Ovary (tissue), 9 donors: ENCODE measurements around the gene FHIP1A. TPM values are rescaled to one million over a fixed set of nuclear protein-coding genes. Genes with fewer than 3 reads are reported as not detected.

Source experiments
- DNase-seq, 5 donors: peaks; one replicate each; pipeline ENCODE4 v3.0.0-alpha.2; 2019 to 2020
- H3K27ac ChIP-seq, 2 donors: fragments of 200-600 bp; one replicate each; pipeline versions ENCODE4 v1.5.1 to v1.8.0; 2019 to 2022
- H3K27me3 ChIP-seq: fragments of 200-600 bp; one replicate; pipeline ENCODE4 v1.8.0; 2022
- H3K36me3 ChIP-seq: fragments of 200-600 bp; sonication (generic); one replicate; pipeline ENCODE4 v1.5.1; 2019
- H3K4me1 ChIP-seq: one replicate; pipeline ENCODE4 v1.8.1; 2013; ENCODE audit warnings: mild to moderate bottlenecking, moderate library complexity; ENCODE audit not compliant: insufficient read depth
- H3K4me3 ChIP-seq: fragments of 200-600 bp; sonication (generic); one replicate; pipeline ENCODE4 v1.5.1; 2017
- H3K9me3 ChIP-seq, 2 donors: fragments of 200-600 bp in 1 of 2; sonication (generic) in 1 of 2; one replicate each; pipeline versions ENCODE4 v1.5.1 to v1.8.1; 2013 to 2019; ENCODE audit warnings: mild to moderate bottlenecking in 1 of 2, moderate library complexity in 1 of 2
- CTCF ChIP-seq, 3 donors: fragments of 450-650 bp in 2 of 3; fragments of 200-600 bp in 1 of 3; IDR thresholded peaks; one replicate each; pipeline versions ENCODE4 v1.5.1 to v1.8.0; 2016 to 2022; ENCODE audit warnings: antibody characterized with exemption in 3 of 3, mild to moderate bottlenecking in 1 of 3
- EP300 ChIP-seq: sonication (generic); formaldehyde crosslinking; IDR thresholded peaks from one replicate; pipeline ENCODE4 v1.6.1; 2017; ENCODE audit warnings: antibody characterized with exemption
- POLR2A ChIP-seq: fragments of 450-650 bp; IDR thresholded peaks from one replicate; pipeline ENCODE4 v1.6.1; 2017; ENCODE audit warnings: antibody characterized with exemption, mild to moderate bottlenecking, moderate library complexity
- whole genome bisulfite sequencing, 3 donors: extraction: QIAGEN DNeasy Blood & Tissue Kit in 1 of 3; methylation state at CpG; one replicate each; pipeline versions ENCODE4 v1.1.5 to v1.1.7; 2013 to 2017; 5-methylcytosine and 5-hydroxymethylcytosine counted together
- intact Hi-C, 4 donors: fragments of 100-400 bp; cut with DNase I; formaldehyde crosslinking; loops; one replicate each; pipeline versions ENCODE4 v1.11.0 to v1.15.1; 2022 to 2023
- polyA plus RNA-seq, 2 donors: library from polyadenylated mRNA; stranded (reverse); fragments of 200-250 nt in 1 of 2; fragments of 350-450 nt in 1 of 2; fragmentation: Illumina TruSeq in 1 of 2; extraction: RNeasy Lipid Tissue Mini Kit (QIAGEN cat#74804) in 1 of 2; gene quantifications; one replicate each; pipeline ENCODE4 v1.2.3, GENCODE V29; 2013 to 2014
- total RNA-seq, 7 donors: library from RNA; depleted of rRNA in 2 of 7; stranded (reverse); fragments of >200 nt in 2 of 7; fragmentation: NEBNext Ultra II Directional in 3 of 7; extraction: Animal tissue kit (Norgen Biotek cat#: 25700) in 3 of 7; gene quantifications; one replicate each; pipeline versions ENCODE4 v1.1.0 to v1.2.4, GENCODE V29; 2016 to 2023
- donor health status: DM: no; HTN: no; CAD: no; lungs with moderate emphysema.
- donor health status: DM: no; HTN: no; CAD: no.
- donor health status: Bipolar disorder and iron deficiency.
- donor health status: DM: yes; HTN: yes; CAD: no.
- donor health status: DM: no; HTN: no; CAD: no.
- donor health status: DM: yes; HTN: yes; CAD: no.

The FHIP1A gene
- total and polyA plus RNA-seq, 9 donors = 0.77 to 14.2 (median 8.9) TPM

- no peaks in the 10 kb centered on the region for H3K9me3 ChIP-seq
- TF ChIP-seq CTCF (IDR thresholded peaks at IDR 0.05) = no peak
- H3K36me3 ChIP-seq = no peaks in the 10 kb centered on the region
- intact Hi-C loops = no loop called here
- H3K4me1 ChIP-seq = no peaks in the 10 kb centered on the region
- no peak for DNase-seq
- H3K27me3 ChIP-seq = no peaks in the 10 kb centered on the region
- H3K4me3 ChIP-seq = no peak overlapping the region
- H3K27ac ChIP-seq = no peak overlapping the region
Observed at GRCh38 chr4:151420250-151420807, 11.4 kb downstream of the FHIP1A start.

DNA sequence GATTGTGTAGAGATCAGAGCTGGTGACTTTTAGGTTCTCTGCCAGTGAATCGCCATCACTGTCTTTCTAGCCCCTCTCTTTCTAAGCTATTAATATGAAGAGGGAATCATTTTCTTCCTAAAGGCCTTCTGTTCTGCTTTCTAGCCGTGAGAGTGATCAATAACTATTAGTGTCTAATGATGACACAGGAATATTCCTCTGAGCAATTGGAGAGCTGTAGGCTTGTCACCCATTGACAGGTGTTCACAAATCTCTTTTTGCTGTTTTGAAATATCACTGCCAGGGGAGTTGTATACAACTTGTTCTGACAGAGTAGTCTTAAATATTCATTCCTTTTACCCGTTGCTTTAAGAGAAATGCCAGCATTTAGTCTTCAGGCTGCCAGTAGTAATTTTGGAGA lies 13.9 kb downstream of the FHIP1A start:
- Histone ChIP-seq H3K9me3 (no peaks in the 10 kb centered on the region), H3K27me3 (no peaks in the 10 kb centered on the region), H3K4me3 (no peak overlapping the region), H3K4me1 (no peaks in the 10 kb centered on the region), H3K27ac (no peak overlapping the region), H3K36me3 (no peaks in the 10 kb centered on the region)
- 74 to 84% (median 81%) methylated on average over 3 of the region's 3 CpGs for WGBS, 3 donors
- no peak for TF ChIP-seq CTCF (IDR thresholded peaks at IDR 0.05)
- TF ChIP-seq POLR2A = no peak
- no peak for TF ChIP-seq EP300
- intact Hi-C loops = no loop called here
- DNase-seq = no peak

GRCh38 chr4:151426513-151426912 lies 17.5 kb downstream of the FHIP1A start:
- H3K4me1 ChIP-seq = no peaks in the 10 kb centered on the region
- no peaks in the 10 kb centered on the region for H3K36me3 ChIP-seq
- TF ChIP-seq CTCF (IDR thresholded peaks at IDR 0.05) (no peak), EP300 (no peak), POLR2A (no peak)
- H3K27me3 ChIP-seq = no peaks in the 10 kb centered on the region
- no peaks in the 10 kb centered on the region for H3K9me3 ChIP-seq
- 77 to 81% (median 77%) methylated on average over 1 of the region's 1 CpG for WGBS, 3 donors
- DNase-seq = no peak
- no peak overlapping the region for H3K27ac ChIP-seq
- H3K4me3 ChIP-seq = no peak overlapping the region
- intact Hi-C loops = no loop called here

- H3K4me3 ChIP-seq = no peak overlapping the region
- no peak overlapping the region for H3K27ac ChIP-seq
- intact Hi-C loops = no loop called here
- WGBS, 3 donors = 82 to 93% (median 84%) methylated on average over 1 of the region's 1 CpG
- no peaks in the 10 kb centered on the region for H3K9me3 ChIP-seq
- no peak for TF ChIP-seq CTCF (IDR thresholded peaks at IDR 0.05)
- no peak for TF ChIP-seq EP300
- TF ChIP-seq POLR2A = no peak
- no peaks in the 10 kb centered on the region for H3K4me1 ChIP-seq
- H3K36me3 ChIP-seq = no peaks in the 10 kb centered on the region
- no peaks in the 10 kb centered on the region for H3K27me3 ChIP-seq
- no peak for DNase-seq
Observed at GRCh38 chr4:151427266-151427665, 18.3 kb downstream of the FHIP1A start.
